AG04450 (cell line): ENCODE measurements around the gene TH. TPM values are rescaled to one million over a fixed set of nuclear protein-coding genes. Genes with fewer than 3 reads are reported as not detected.

Source experiments
- CTCF ChIA-PET: fragments of 300-600, 350-600 bp; formaldehyde crosslinking; extraction: SDS; loops from one replicate; lab custom pipeline; 2022; ENCODE audit warnings: antibody characterized with exemption, inconsistent platforms; lab: Charles Lee
- POLR2A ChIA-PET: fragments of 350-600 bp; formaldehyde crosslinking; extraction: SDS; loops from one replicate; lab custom pipeline; 2021; ENCODE audit warnings: antibody characterized with exemption, inconsistent platforms; lab: Yijun Ruan, JAX
- DNase-seq: peaks from one replicate; pipeline ENCODE4 v3.0.0-alpha.2; 2011; ENCODE audit warnings: low read depth, low spot score
- H3K27ac ChIP-seq: one replicate; pipeline ENCODE4 v1.5.1; 2012; ENCODE audit warnings: low read depth, low read length, control low read depth
- H3K27me3 ChIP-seq: one replicate; pipeline ENCODE4 v1.6.0; 2012; ENCODE audit warnings: low read length; ENCODE audit not compliant: control insufficient read depth, insufficient read depth
- H3K4me3 ChIP-seq: 2 replicates; pipeline ENCODE4 v1.5.1; 2011; ENCODE audit warnings: mild to moderate bottlenecking, low read depth, low read length, control low read depth
- H3K9me3 ChIP-seq: 2 replicates; pipeline ENCODE4 v1.5.1; 2012; ENCODE audit warnings: low read length; ENCODE audit not compliant: control insufficient read depth, insufficient read depth
- polyA plus RNA-seq: library from polyadenylated mRNA; depleted of rRNA; stranded (reverse); fragments of >200 nt; gene quantifications from 2 replicates; pipeline ENCODE4 v1.2.3, GENCODE V29; 2011
- TF ChIP-seq, protein P1 (sequence below): IDR thresholded peaks from 2 replicates; pipeline ENCODE4 v1.5.1; 2011; ENCODE audit warnings: low read depth, low read length, control low read depth, inconsistent platforms

The TH gene
- polyA plus RNA-seq, 1 experiment = not detected

DNA sequence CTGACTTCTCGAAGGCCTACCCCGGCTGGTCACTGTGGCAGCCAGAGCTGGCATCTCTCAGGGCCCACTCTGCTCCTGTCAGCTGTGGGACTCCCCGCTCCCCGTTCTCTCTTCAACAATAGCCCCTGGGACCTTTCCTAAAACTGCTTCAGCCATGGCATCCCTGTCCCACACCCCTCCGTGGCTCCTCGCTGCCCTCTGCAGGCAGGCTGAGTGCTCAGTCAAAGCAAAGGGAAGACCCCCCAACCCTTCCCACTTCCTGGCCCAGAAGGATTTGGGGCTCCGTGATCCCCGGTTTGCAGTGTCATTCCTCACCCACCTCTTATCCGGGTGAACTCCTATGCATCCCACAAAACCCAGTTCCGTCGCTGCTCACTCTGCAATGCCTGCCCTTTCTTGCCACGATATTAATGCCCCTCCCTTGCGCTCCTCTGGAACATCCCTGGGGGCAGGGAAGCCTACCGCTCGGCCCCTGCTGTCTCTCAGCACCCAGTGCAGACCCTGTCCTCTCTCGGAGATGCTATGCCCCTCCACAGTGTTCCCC is 1.6 kb upstream of the TH start:
- POLR2A ChIA-PET = no interaction called here
- no peak for DNase-seq
- no peak overlapping the region for H3K27ac ChIP-seq
- peaks cover 9% of the 10 kb centered on the region for H3K27me3 ChIP-seq
- TF ChIP-seq, protein P1, sequence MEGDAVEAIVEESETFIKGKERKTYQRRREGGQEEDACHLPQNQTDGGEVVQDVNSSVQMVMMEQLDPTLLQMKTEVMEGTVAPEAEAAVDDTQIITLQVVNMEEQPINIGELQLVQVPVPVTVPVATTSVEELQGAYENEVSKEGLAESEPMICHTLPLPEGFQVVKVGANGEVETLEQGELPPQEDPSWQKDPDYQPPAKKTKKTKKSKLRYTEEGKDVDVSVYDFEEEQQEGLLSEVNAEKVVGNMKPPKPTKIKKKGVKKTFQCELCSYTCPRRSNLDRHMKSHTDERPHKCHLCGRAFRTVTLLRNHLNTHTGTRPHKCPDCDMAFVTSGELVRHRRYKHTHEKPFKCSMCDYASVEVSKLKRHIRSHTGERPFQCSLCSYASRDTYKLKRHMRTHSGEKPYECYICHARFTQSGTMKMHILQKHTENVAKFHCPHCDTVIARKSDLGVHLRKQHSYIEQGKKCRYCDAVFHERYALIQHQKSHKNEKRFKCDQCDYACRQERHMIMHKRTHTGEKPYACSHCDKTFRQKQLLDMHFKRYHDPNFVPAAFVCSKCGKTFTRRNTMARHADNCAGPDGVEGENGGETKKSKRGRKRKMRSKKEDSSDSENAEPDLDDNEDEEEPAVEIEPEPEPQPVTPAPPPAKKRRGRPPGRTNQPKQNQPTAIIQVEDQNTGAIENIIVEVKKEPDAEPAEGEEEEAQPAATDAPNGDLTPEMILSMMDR = peak; percentile 37
- H3K9me3 ChIP-seq = no peaks in the 10 kb centered on the region; the same call in 1 of the 2 replicates
- H3K4me3 ChIP-seq = no peak overlapping the region
- CTCF ChIA-PET = interaction anchor here (0.6 kb wide), 1 partner anchor 22 kb away, joined by 3 read pairs; no protein-coding TSS in a partner anchor

GRCh38 chr11:2172676-2173075 is 1.1 kb upstream of the TH start:
- H3K27me3 ChIP-seq = peaks cover 10% of the 10 kb centered on the region
- H3K4me3 ChIP-seq = no peak overlapping the region
- H3K27ac ChIP-seq = no peak overlapping the region
- CTCF ChIA-PET = no interaction called here
- TF ChIP-seq, protein P1 = no peak
- H3K9me3 ChIP-seq = no peaks in the 10 kb centered on the region; the same call in 1 of the 2 replicates
- no peak for DNase-seq
- POLR2A ChIA-PET = no interaction called here

DNA sequence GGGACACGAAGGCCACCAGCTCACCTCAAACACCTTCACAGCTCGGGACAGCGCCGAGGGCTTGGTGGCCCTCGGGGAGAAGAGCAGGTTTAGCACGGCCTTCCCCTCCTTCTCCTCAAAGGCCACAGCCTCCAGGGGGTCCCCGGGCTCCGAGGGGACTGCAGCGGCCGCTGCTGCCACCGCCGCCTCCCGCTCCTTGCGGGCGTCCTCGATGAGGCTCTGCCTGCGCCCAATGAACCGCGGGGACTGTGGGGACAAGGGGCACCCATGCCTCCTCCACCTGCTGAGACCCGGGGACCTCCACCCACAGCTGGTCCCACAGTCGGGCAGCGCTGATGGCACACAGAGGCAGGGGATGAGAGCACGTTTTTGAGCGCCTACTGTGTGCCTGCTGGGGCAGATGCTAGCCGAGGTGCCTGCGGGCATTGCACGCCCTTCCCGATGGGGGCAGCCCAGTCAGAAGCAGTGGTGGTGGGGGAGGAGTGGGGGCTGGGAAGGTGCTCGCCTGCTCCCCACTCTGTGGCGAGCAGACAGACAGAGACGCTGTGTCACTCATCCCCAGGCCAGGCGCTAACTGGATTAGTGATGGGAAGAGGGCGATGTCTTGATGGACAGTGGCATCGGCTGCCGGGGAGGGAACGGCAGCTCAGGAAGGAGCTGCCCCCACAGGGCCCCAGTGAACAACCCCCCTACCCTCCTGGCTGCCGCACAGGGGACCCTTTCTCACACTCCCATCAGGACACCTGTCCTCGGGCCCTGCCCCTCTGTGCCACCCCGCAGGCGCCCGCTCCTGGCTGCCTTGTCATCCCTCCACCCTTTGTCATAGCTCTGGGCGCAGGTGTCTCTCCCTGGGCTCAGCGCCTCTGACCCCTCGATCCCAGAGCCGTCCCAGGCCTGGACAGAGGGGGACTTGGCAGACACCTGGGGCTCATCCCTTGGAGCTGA is 1.7 kb downstream of the TH start:
- no peak for DNase-seq
- TF ChIP-seq, protein P1 = no peak
- no peak overlapping the region for H3K27ac ChIP-seq
- H3K9me3 ChIP-seq = no peaks in the 10 kb centered on the region; the same call in 1 of the 2 replicates
- CTCF ChIA-PET = interaction anchor here (1.4 kb wide), 2 partner anchors 517 kb away, joined by 3 read pairs; no protein-coding TSS in a partner anchor
- peaks cover 17% of the 10 kb centered on the region for H3K27me3 ChIP-seq
- no peak overlapping the region for H3K4me3 ChIP-seq
- POLR2A ChIA-PET = no interaction called here

- ChIA-PET POLR2A (no interaction called here), CTCF (interaction anchor here (0.7 to 1.4 kb wide), 3 partner anchors 362 to 516 kb away, joined by 3 to 8 read pairs (median 3); no protein-coding TSS in a partner anchor)
- TF ChIP-seq, protein P1 = no peak
- Histone ChIP-seq H3K27ac (no peak overlapping the region), H3K4me3 (no peak overlapping the region), H3K27me3 (peaks cover 17% of the 10 kb centered on the region), H3K9me3 (no peaks in the 10 kb centered on the region; the same call in 1 of the 2 replicates)
- no peak for DNase-seq
These were observed 2.6 kb downstream of the TH start for GRCh38 chr11:2169005-2169378.
